ENCODE data around the gene SDK1.

Gene SDK1

GRCh38 chr7:3300651-3301448 lies at the start of gene SDK1:
SDK1 (plus strand) TSS chr7:3301252; CDS start chr7:3301587, 335 bp downstream.
- no peak for FAIRE-seq

GRCh38 chr7:3254718-3255117 lies 46.3 kb upstream of the SDK1 start:
- no peak for FAIRE-seq

GRCh38 chr7:3259711-3260400 lies 41.2 kb upstream of the SDK1 start:
- FAIRE-seq, result no peak

GRCh38 chr7:3260401-3260715 lies 40.7 kb upstream of the SDK1 start:
- FAIRE-seq, result no peak

- FAIRE-seq, result no peak
These were observed 36.2 kb upstream of the SDK1 start for GRCh38 chr7:3264693-3265339.

- FAIRE-seq, result no peak
These were observed 35.7 kb upstream of the SDK1 start for GRCh38 chr7:3265388-3265787.

- FAIRE-seq, result no peak
These were observed 34.8 kb upstream of the SDK1 start for GRCh38 chr7:3266240-3266639.

- FAIRE-seq, result no peak
These were observed 32.9 kb upstream of the SDK1 start for GRCh38 chr7:3267966-3268690.

GRCh38 chr7:3270362-3270761 lies 30.7 kb upstream of the SDK1 start:
- FAIRE-seq, result no peak

- FAIRE-seq, result no peak
These were observed 29.8 kb upstream of the SDK1 start for GRCh38 chr7:3271298-3271697.

GRCh38 chr7:3272691-3273141 lies 28.3 kb upstream of the SDK1 start:
- no peak for FAIRE-seq

- no peak for FAIRE-seq
These were observed 26.9 kb upstream of the SDK1 start for GRCh38 chr7:3274131-3274530.

GRCh38 chr7:3277604-3278572 lies 23.2 kb upstream of the SDK1 start:
- no peak for FAIRE-seq

- FAIRE-seq, result no peak
These were observed 21.8 kb upstream of the SDK1 start for GRCh38 chr7:3279147-3279818.

GRCh38 chr7:3280445-3280844 lies 20.6 kb upstream of the SDK1 start:
- FAIRE-seq, result no peak

GRCh38 chr7:3280946-3281656 lies 20.0 kb upstream of the SDK1 start:
- no peak for FAIRE-seq

- no peak for FAIRE-seq
These were observed 18.6 kb upstream of the SDK1 start for GRCh38 chr7:3282457-3282856.

GRCh38 chr7:3283130-3283704 lies 17.8 kb upstream of the SDK1 start:
- FAIRE-seq, result no peak

GRCh38 chr7:3285652-3286051 lies 15.4 kb upstream of the SDK1 start:
- no peak for FAIRE-seq

GRCh38 chr7:3289996-3290395 lies 11.1 kb upstream of the SDK1 start:
- no peak for FAIRE-seq
